NOMO-1 treated with DMSO at 0.1 percent for 48 hours (cell line): ENCODE data around the gene PTPN14.

Experiments
- DNase-seq: peaks from one replicate; lab custom pipeline; 2025; ENCODE audit not compliant: unreplicated experiment; lab: John Stamatoyannopoulos, UW

The PTPN14 gene

GRCh38 chr1:214569357-214570004, 18.1 kb upstream of the PTPN14 start:
- DNase-seq: no peak

- no peak for DNase-seq
These were observed 16.9 kb upstream of the PTPN14 start for GRCh38 chr1:214568328-214568727.

DNA sequence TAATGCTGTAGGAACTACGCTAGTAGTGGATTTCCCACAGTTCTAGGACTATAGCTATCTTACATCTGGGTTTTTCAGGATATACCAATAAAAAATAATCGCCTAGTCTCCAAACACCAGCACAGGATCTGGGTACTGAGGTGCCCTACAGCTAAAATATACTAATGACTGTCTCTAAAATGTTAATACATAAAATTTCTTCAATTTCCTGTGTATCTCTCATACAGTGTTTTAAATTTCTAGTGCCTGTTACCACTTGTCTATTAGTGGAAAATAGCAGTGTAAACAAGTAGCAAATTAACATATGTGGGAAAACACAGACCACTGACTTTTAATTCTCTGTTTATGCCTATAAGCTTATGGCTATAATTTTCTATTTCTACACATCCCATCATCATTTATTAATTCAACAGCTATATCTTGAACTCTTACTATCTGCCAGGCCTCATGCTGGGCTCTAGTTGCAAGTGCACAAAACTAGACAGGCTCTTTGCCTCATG, 16.1 kb upstream of the PTPN14 start:
- no peak for DNase-seq

- no peak for DNase-seq
These were observed 15.0 kb upstream of the PTPN14 start for GRCh38 chr1:214566158-214567104.

- DNase-seq: no peak
These were observed 13.9 kb upstream of the PTPN14 start for GRCh38 chr1:214565310-214565709.

- DNase-seq: no peak
These were observed 12.5 kb upstream of the PTPN14 start for GRCh38 chr1:214563881-214564280.

DNA sequence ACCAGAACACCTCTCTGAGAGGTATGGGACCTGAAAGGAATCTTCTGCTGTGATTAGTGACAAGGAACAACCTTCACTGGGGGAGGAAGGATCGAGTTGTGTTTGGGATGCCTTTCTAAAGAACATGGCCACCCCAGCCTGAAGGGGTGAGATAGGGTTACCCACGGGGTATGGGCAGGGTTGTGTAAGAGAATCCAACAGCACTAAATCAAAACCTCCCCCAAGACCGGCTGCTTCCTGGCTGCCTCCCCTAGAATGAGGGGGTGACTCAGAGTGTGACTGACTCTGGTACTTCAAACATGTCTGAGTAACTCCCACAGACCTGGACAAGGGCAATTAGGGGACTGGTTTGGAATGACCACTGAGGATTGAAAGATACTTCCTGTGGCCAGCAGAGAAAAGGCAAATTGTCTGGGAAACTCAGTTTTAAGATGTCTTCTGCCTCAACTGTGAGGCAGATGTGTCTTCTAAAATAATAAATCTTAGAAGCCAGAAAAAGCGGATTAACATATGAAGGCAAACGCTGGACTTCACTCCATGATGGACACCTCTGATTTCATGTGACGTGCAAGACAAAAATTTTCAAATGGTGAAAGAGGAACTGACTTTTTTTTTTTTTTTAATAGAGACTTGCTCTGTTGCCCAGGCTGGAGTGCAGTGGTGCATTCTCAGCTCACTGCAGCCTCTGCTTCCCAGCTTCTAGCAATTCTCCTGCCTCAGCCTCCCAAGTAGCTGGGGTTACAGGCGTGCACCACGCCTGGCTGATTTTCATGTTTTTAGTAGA, 6.7 kb upstream of the PTPN14 start:
- peak; percentile 43 for DNase-seq

DNA sequence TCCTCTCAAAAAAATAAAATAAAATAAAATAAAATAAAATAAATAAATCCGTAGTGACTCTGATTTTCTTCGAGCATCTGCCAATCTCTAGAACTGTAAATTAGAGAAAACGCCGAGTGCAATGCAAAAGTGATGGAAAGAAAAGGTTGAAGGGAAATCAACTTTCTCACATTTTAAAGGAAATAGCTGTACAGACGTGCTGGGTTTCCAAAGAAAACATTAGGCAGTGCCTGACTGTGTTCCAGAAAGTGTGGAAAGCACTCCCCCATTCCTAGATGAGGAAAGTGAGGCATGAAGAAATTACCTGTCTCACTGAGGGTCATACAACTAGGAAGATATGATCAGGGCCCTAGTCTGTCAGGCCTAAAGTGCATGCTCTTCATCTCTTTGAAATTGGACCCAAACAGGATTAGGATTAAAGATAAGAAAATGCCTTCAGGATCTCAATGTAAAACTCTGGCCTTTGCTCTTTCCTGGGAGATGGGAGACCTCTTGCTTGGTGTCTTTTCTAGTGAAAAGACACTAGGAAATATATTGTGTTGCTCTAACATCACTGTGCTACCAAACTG, 1.8 kb upstream of the PTPN14 start:
- DNase-seq: no peak

DNA sequence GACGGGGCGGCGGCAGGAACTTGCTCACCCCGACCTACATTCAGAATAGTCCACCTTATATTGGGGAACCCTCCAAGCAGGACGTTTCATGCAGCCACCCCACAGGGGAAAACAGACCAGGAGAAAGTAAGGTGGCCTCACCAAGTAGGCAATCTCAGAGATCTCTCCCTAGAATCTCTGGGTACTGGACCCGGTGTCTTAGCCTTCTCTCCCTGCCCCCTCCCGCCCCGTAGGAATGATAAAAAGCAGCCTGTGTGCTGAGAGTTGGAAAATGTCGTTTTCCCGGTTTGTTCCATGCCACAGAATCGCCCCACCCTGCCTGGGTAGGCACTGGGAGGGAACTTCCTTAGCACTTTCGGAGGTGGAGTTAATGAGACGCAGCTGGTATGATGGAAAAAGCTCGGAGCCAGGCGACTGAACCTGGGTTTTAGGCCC, 789 bp upstream of the PTPN14 start:
- DNase-seq: no peak

DNA sequence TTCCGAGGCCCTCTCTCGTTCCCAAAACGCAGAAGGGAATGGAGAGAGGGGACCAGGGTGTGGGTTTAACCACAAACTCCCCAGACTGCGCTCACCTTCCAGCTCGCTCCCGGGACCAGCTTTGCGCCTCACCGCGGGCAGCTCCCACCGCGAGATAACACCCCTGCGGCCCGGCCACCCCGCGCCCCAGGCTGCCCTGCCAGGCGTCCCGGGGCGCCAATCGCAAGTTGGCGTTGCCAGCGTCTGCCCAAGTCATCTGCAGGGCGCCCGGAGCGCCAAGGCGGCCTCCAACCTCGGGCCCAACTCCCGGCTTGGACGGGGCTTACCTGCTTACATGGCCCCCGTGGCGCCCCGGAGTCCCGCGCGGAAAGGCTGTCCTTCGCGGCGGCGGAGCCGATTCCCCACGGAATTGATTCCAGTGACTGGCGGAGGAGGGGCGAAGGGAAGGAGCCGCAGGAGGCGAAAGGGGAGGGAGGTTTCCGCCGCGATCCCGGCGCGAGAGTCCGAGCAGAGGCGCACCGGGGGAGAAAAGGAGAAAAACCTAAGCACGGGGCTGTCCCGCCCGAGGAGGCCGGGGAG, 456 bp downstream of the PTPN14 start:
- no peak for DNase-seq

DNA sequence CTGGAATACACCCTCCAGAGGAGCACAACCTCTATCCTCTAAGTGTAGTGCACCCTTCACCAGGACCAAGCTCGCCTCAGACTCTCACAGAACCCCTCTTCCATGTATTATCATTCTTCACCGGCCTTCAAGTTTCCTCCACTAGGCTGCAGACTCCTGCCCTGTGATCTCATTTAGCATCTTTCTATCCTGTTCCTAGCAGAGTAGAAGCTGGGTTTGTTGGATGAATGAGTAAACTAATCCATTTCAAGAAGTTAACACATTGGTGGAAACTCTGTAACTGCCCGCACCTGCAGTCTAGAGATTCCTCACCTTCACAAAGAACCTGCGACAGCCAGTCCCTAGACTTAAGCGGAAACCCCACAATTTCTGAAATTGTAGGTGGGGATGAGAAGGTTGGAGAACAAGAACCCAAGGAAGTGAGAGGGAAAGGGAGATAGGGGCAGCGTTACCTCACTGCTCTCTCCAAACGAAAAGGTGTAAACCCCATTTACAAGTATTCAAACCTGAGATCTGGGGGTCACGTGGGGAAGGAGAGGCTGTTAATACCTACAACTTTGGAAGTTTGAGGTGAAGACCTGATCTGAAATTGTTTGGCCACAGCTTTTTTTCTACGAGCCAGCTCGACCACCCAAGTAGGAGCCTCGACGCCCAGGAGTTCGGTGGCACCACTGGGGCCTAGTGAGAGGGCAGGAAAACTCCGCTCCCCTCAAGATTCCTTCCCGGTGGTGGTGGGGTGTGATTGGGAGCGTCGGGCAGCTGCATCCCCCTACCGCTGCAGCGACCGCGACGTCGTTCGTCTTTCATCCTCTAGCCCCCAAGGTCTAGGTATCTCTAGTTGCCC, 1.2 kb downstream of the PTPN14 start:
- DNase-seq: no peak

- no peak for DNase-seq
These were observed 1.8 kb downstream of the PTPN14 start for GRCh38 chr1:214549604-214550003.

- no peak for DNase-seq
These were observed 2.4 kb downstream of the PTPN14 start for GRCh38 chr1:214548988-214549387.

DNA sequence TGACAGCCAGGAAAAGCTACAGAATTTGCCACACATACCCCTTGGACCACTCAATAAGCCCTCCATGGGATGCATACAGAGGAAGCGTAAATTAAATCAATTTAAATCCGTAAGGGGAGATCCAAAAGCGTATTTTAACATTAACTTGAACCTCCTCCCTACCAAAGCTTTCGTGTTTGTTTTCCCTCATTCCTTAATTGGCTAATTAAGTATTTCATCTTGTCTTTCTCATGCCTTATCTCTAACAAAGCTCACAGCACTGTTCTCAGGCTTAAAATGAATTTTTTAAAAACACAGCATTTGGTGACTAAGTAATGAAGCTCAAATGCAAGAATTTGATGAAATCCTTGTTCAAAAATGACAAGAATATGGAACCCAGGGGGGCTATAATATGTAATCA, 3.1 kb downstream of the PTPN14 start:
- DNase-seq: no peak

- DNase-seq: no peak
These were observed 3.7 kb downstream of the PTPN14 start for GRCh38 chr1:214547747-214548146.

DNA sequence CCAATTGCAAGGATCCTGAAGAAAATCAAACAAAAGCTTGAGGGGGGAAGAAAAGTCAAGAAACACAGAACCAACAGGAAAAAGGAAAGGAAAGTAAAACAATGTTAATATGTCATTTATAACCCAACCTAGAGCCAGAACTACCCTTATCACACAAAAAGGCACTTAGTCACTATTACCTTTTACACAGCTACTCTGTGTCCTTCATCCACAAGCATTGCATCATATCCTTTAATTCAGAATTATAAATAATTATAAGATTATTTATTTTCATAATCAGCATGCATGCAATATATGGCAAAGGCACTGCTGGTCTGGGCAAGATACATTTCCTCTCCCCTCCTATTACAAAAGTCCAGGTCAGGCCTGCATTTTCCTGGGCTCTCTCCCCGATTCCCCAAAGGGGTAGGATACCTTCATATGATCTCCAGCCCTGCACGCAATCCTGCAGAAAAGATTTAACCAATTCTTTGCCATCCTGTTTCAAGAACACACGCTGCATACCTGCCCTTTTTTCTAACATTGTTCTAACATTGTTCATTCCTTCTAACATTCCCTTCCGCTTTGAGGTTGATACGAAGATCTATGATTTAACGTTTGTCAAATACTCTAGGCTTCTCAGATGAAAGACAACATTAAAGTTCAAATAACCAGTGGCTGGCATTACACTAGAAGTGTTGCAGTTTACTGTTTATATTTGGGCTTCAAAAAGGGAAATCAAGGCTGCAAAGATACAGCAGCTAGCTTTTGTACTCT, 4.3 kb downstream of the PTPN14 start:
- no peak for DNase-seq

- DNase-seq: no peak
These were observed 5.3 kb downstream of the PTPN14 start for GRCh38 chr1:214546084-214546483.

DNA sequence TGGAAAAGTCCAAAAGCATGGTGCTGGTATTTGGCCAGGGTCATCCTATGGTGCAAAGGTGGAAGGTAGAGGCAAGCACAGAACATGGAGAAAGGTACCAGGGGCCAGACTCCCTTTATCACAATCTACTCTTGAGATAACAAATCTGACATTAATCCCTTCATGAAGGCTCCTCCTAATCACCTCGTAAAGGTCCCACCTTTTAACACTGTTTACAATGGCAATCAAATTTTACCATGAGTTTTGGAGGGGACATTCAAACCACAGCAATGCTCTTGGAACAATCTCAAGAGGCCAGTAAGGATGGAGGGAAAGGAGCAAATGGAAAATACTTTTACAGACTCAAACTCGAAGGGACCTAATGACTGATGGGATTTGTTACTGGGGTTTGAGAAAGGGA, 6.1 kb downstream of the PTPN14 start:
- no peak for DNase-seq

- no peak for DNase-seq
These were observed 6.6 kb downstream of the PTPN14 start for GRCh38 chr1:214544791-214545190.
